ENCODE data around the gene HYCC1.

The HYCC1 gene

DNA sequence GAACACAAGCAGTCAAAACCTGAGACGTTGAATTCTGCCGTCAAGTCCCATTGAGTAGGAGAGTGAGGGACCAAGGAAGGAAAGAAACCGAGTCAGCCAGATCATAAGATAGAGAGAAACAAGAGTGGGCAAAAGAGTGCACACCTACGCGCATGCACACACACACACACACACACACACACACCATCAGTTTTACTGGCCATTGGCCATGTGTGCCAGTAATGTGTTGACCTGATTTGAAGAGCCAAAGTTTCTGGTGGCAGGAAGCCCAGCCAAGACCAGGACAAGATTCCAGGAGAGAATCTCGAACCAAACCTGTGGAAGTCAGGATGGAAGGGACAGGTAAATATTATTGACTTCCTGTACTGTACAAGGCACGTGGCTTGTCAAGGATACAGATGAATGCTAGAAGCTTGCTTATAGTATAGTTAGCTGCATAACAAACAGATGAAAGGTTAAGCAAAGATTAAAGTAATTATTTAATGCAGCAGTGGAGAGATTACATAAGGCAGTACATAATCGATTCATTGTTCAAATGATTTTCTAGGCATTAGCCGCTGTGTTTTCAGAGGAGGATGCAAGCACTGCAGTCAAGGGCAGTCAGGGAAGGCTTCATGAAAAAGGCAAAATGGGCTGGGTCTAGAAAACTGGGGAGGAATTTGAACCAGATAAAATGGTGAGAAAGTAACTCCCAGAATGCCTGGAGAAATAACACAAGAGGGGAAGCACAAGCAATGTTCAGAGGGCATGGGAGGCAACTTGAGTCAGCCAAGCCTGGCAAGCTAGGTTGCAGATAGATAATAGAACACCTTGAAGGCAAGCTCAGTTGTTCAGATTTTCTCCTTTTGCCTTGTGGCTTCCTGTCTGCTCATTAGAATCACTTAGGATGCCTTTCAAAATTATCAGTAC is 2.7 kb upstream of the HYCC1 start:
- no peak overlapping the region for H3K4me3 ChIP-seq (ENCODE audit: low read depth, low read length)
- no peaks in the 10 kb centered on the region for H3K27me3 ChIP-seq (ENCODE audit: insufficient read depth, low read length)
- H3K79me2 ChIP-seq (ENCODE audit: control insufficient read depth, insufficient read depth, low read length, unreplicated experiment) = peaks cover 22% of the 10 kb centered on the region
- H3K27ac ChIP-seq (ENCODE audit: low read depth, low read length) = no peak overlapping the region
- peaks cover 30% of the 10 kb centered on the region for H3K4me1 ChIP-seq (ENCODE audit: control insufficient read depth, insufficient read depth, low read length, unreplicated experiment)
- no peak overlapping the region for H2AFZ ChIP-seq (ENCODE audit: low read length, unreplicated experiment)
- no peaks in the 10 kb centered on the region for H3K36me3 ChIP-seq (ENCODE audit: insufficient read depth, low read length)

DNA sequence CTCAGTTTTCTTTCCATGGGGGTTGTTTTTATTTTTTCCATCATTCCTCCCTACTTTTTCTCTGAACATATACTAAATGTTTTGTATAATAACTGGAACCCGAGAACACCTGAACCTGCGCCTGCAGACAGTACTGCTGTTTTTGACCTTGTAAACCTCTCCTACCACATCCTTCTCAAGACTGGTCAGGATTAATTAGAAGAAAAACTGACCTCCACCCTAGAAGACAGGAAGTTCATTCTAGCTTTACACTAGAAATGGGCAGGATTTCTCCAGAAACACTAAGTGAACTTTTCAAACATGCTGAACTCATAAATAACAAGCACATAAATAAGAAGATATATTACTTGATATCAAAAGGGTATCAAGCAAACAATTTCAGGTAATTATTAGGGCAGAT is 751 bp upstream of the HYCC1 start:
- Histone ChIP-seq H3K27ac (ENCODE audit: low read depth, low read length) (no peak overlapping the region), H3K4me1 (ENCODE audit: control insufficient read depth, insufficient read depth, low read length, unreplicated experiment) (peaks cover 34% of the 10 kb centered on the region), H3K79me2 (ENCODE audit: control insufficient read depth, insufficient read depth, low read length, unreplicated experiment) (peaks cover 41% of the 10 kb centered on the region), H3K4me3 (ENCODE audit: low read depth, low read length) (peak overlapping the region; percentile 30; the same call in 1 of the 2 replicates), H3K27me3 (ENCODE audit: insufficient read depth, low read length) (no peaks in the 10 kb centered on the region), H2AFZ (ENCODE audit: low read length, unreplicated experiment) (peak overlapping the region; percentile 87), H3K36me3 (ENCODE audit: insufficient read depth, low read length) (no peaks in the 10 kb centered on the region)

DNA sequence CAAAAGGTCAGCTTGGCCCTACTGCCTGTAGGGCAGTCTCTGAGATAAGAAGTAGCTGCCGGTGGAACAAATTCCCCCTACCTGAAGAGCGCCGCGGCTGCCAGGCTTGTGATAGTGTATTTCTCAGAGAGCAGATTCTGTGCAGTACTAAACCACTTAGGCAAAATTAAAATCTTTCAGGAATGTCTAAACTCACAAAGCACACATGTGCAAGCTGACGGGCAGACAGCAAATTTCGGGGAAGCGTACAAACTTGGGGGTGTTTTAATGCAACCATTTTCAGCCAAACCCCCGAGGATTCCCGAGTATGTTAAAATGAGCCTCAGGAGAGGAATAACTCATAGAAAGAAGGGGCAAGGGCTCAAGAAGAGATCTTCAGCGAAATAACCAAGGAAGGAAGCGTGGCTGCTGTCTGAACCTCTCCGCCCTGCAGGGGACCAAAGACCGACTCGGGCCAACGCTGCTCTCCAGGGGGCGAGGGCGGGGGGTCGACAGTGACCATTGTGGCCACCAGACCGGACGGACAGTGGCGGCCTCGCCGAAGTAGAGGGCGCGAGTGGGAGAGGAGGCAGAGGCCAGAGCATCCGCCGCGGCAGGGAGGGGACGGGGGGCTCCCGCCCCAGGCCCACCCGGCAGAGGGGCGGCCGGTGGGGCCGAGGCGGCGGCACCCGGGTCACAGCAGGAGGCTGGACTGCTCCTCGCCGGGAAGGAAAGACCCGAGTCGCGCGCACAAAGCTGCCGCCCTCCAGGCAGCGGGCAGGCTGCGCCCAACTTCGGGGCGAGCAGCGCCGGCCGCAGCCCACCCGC is 819 bp downstream of the HYCC1 start:
- Histone ChIP-seq H3K27ac (ENCODE audit: low read depth, low read length) (peak overlapping the region; percentile 23; the same call in 1 of the 2 replicates), H3K79me2 (ENCODE audit: control insufficient read depth, insufficient read depth, low read length, unreplicated experiment) (peaks cover 56% of the 10 kb centered on the region), H3K4me3 (ENCODE audit: low read depth, low read length) (peak overlapping the region; percentile 97), H3K36me3 (ENCODE audit: insufficient read depth, low read length) (no peaks in the 10 kb centered on the region), H3K27me3 (ENCODE audit: insufficient read depth, low read length) (no peaks in the 10 kb centered on the region), H3K4me1 (ENCODE audit: control insufficient read depth, insufficient read depth, low read length, unreplicated experiment) (peaks cover 35% of the 10 kb centered on the region), H2AFZ (ENCODE audit: low read length, unreplicated experiment) (peak overlapping the region; percentile 47)

DNA sequence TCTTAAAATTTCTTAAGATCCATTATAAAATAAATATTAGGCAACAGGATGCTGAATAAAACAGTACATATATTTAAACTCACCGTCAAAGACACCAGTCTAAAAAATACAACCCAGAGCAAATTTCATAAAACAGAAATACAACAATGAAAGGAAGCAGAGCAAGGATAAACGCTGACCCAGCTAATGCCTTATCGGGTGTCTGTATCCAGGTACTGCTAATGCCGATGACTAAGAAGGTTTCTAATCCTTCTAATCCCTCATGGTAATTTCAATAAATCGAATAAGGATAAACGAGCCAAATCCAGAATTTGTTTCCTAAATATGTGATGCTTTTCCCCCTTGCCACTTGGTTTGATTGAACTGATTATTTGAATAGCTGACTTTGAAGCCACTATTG is 1.7 kb downstream of the HYCC1 start:
- Histone ChIP-seq H3K27ac (ENCODE audit: low read depth, low read length) (no peak overlapping the region), H3K4me3 (ENCODE audit: low read depth, low read length) (peak overlapping the region; percentile 97), H2AFZ (ENCODE audit: low read length, unreplicated experiment) (no peak overlapping the region), H3K79me2 (ENCODE audit: control insufficient read depth, insufficient read depth, low read length, unreplicated experiment) (peaks cover 66% of the 10 kb centered on the region), H3K27me3 (ENCODE audit: insufficient read depth, low read length) (no peaks in the 10 kb centered on the region), H3K4me1 (ENCODE audit: control insufficient read depth, insufficient read depth, low read length, unreplicated experiment) (peaks cover 35% of the 10 kb centered on the region), H3K36me3 (ENCODE audit: insufficient read depth, low read length) (no peaks in the 10 kb centered on the region)

DNA sequence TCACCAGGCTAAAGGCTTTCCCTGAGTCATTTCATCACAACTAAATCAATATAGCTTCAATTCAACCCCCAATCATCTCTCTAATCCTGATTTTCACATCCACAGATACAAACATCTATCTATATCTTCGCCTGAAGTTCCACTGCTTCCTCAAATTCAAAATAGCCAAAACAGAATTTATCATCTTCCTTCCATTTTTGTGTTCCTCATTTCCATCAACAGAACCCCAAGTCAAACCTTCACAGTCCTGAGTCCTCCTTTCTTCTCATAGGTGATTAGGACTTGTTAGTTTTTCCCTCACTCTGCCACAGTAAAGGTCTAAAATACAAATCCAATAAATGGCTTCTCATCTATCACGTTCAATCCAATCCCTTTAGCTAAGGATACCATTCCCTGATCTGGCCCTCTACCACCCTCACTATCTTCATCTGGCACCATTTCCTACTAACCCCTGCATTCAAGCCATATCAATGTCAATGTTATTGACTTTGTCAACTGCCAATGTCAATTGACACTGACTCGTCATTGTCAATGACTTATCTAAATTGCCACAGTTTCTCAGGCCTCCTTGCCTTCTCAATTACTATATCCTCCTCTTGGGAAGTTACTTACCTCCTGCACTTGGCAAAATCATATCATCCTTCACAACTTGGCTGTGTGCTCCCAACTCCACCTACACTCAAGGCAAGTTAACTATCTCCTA is 2.6 kb downstream of the HYCC1 start:
- Histone ChIP-seq H3K36me3 (ENCODE audit: insufficient read depth, low read length) (no peaks in the 10 kb centered on the region), H3K27me3 (ENCODE audit: insufficient read depth, low read length) (no peaks in the 10 kb centered on the region), H3K4me1 (ENCODE audit: control insufficient read depth, insufficient read depth, low read length, unreplicated experiment) (peaks cover 35% of the 10 kb centered on the region), H2AFZ (ENCODE audit: low read length, unreplicated experiment) (no peak overlapping the region), H3K79me2 (ENCODE audit: control insufficient read depth, insufficient read depth, low read length, unreplicated experiment) (peaks cover 74% of the 10 kb centered on the region), H3K4me3 (ENCODE audit: low read depth, low read length) (peak overlapping the region; percentile 97), H3K27ac (ENCODE audit: low read depth, low read length) (no peak overlapping the region)

DNA sequence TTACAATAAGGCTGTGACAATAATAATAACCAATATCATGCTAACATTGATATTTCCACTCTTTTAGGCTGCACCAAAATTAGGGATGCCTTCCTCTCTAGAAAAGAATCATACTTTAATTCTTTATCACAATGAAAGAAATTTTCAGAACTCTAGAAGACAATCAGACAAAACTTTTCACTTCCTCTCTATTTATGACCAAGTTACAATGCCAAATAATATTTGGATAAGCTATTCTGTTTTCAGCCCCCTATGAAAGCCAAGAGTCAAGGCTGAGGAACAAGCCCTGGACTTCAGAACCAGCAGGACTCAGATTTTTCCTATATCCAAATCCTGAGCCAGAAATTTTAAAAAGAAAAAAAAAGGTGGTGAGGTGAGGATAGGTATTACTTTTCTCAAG is 4.6 kb downstream of the HYCC1 start:
- peak overlapping the region; percentile 31; the same call in 1 of the 2 replicates for H3K4me3 ChIP-seq (ENCODE audit: low read depth, low read length)
- peaks cover 28% of the 10 kb centered on the region for H3K4me1 ChIP-seq (ENCODE audit: control insufficient read depth, insufficient read depth, low read length, unreplicated experiment)
- peaks cover 90% of the 10 kb centered on the region for H3K79me2 ChIP-seq (ENCODE audit: control insufficient read depth, insufficient read depth, low read length, unreplicated experiment)

DNA sequence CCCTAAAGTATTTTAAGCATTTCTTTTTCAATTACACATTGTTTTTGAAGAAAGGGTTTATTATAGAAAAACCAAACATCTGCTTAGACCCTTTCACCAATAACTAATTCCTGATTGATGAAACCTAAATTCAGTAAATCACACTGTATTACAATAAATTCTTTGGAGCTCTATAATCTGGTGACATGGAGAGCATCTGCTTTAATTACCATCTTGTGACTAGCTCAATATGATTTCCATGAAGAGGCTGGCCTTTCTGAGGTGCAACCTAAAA is 9.7 kb downstream of the HYCC1 start:
- H3K4me3 ChIP-seq (ENCODE audit: low read depth, low read length) = peak overlapping the region; percentile 40
- no peaks in the 10 kb centered on the region for H3K36me3 ChIP-seq (ENCODE audit: insufficient read depth, low read length)
- H3K27me3 ChIP-seq (ENCODE audit: insufficient read depth, low read length) = no peaks in the 10 kb centered on the region
- peaks cover 92% of the 10 kb centered on the region for H3K79me2 ChIP-seq (ENCODE audit: control insufficient read depth, insufficient read depth, low read length, unreplicated experiment)
- H2AFZ ChIP-seq (ENCODE audit: low read length, unreplicated experiment) = no peak overlapping the region
- peaks cover 38% of the 10 kb centered on the region for H3K4me1 ChIP-seq (ENCODE audit: control insufficient read depth, insufficient read depth, low read length, unreplicated experiment)
- peak overlapping the region; percentile 81 for H3K27ac ChIP-seq (ENCODE audit: low read depth, low read length)

More for the DNA sequence above, 4.6 kb downstream of the HYCC1 start:
- H3K27ac ChIP-seq (ENCODE audit: low read depth, low read length) = peak overlapping the region; percentile 17; the same call in 1 of the 2 replicates
- no peaks in the 10 kb centered on the region for H3K27me3 ChIP-seq (ENCODE audit: insufficient read depth, low read length)
- no peaks in the 10 kb centered on the region for H3K36me3 ChIP-seq (ENCODE audit: insufficient read depth, low read length)
- H2AFZ ChIP-seq (ENCODE audit: low read length, unreplicated experiment) = no peak overlapping the region

DNA sequence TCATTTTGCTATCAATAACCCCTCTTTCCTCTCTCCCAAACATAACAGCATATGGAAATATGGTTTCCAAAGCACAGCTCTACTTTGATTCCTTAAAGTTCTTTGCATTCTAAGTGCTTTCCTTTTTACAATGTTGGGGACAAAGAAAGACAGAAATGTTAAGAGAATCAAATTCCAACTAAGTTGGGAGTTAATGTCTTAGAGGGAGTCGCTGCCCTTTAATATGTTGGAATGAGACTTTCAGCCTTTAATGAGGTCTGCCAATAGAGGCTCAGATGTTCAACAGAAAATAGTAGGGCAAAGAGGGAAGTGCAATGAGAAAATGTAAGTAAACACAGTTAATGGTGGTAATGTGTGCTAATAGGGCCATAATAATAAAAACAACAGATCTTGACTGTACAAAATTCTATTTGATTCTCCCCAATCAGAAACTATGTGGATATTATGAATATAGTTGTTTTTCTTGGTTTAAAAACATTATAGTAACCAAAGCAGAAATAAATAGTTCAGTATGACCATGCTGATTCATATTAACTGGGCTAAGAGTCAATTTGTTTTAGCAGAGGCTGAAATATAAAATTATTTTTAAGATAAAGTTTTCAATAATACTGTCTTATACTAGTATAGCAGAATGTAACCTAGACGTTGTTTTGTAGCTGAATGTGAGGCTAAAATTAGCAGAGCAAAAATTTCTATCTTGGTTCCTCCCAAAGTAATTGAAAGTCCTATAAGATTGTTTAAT is 10.3 kb downstream of the HYCC1 start:
- Histone ChIP-seq H3K27ac (ENCODE audit: low read depth, low read length) (peak overlapping the region; percentile 81), H2AFZ (ENCODE audit: low read length, unreplicated experiment) (no peak overlapping the region), H3K36me3 (ENCODE audit: insufficient read depth, low read length) (no peaks in the 10 kb centered on the region), H3K79me2 (ENCODE audit: control insufficient read depth, insufficient read depth, low read length, unreplicated experiment) (peaks cover 91% of the 10 kb centered on the region), H3K27me3 (ENCODE audit: insufficient read depth, low read length) (no peaks in the 10 kb centered on the region), H3K4me3 (ENCODE audit: low read depth, low read length) (peak overlapping the region; percentile 46), H3K4me1 (ENCODE audit: control insufficient read depth, insufficient read depth, low read length, unreplicated experiment) (peaks cover 41% of the 10 kb centered on the region)

DNA sequence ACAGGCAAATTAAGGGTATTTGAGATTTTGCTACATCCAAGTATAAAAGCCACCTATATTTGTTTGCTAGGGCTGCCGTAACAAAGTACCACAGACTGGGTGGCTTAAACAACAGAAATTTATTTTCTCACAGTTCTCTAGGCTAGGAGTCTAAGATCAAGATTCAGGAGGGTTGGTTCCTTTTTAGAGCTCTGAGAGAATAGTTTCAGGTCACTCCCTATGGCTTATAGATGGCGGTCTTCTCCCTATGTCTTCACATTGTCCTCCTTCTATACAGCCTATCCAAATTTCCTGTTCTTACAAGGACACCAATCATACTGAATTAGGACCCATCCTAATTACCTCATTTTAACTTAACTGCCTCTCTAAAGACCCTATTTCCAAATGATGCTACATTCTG is 11.2 kb downstream of the HYCC1 start:
- no peak overlapping the region for H2AFZ ChIP-seq (ENCODE audit: low read length, unreplicated experiment)
- no peaks in the 10 kb centered on the region for H3K36me3 ChIP-seq (ENCODE audit: insufficient read depth, low read length)
- H3K79me2 ChIP-seq (ENCODE audit: control insufficient read depth, insufficient read depth, low read length, unreplicated experiment) = peaks cover 89% of the 10 kb centered on the region
- no peaks in the 10 kb centered on the region for H3K27me3 ChIP-seq (ENCODE audit: insufficient read depth, low read length)
- H3K4me1 ChIP-seq (ENCODE audit: control insufficient read depth, insufficient read depth, low read length, unreplicated experiment) = peaks cover 48% of the 10 kb centered on the region
- peak overlapping the region; percentile 81; the same call in 1 of the 2 replicates for H3K27ac ChIP-seq (ENCODE audit: low read depth, low read length)
- no peak overlapping the region for H3K4me3 ChIP-seq (ENCODE audit: low read depth, low read length)

DNA sequence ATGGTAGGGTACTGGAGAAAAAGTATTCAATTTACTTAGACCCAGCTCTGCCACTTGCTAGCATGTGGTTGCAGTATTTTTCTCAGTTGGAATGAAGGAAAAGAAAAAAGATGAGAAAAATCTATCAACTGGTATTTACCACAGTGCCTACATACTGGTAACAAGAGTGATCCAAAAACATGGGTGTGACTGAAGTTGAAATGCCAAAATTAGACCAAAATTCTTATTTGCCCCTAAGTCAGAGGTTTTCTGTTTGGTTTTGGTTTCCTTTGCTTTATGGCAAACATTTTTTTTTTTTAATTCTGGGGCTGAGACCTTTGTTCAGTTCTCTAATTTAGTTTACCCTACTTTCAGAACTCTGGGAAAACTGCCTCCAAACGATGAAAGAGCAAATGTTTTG is 12.3 kb downstream of the HYCC1 start:
- no peak overlapping the region for H3K4me3 ChIP-seq (ENCODE audit: low read depth, low read length)
- H3K36me3 ChIP-seq (ENCODE audit: insufficient read depth, low read length) = no peaks in the 10 kb centered on the region
- no peak overlapping the region for H2AFZ ChIP-seq (ENCODE audit: low read length, unreplicated experiment)
- H3K79me2 ChIP-seq (ENCODE audit: control insufficient read depth, insufficient read depth, low read length, unreplicated experiment) = peaks cover 86% of the 10 kb centered on the region
- H3K27ac ChIP-seq (ENCODE audit: low read depth, low read length) = no peak overlapping the region
- H3K4me1 ChIP-seq (ENCODE audit: control insufficient read depth, insufficient read depth, low read length, unreplicated experiment) = peaks cover 51% of the 10 kb centered on the region
- no peaks in the 10 kb centered on the region for H3K27me3 ChIP-seq (ENCODE audit: insufficient read depth, low read length)

Data from ACC112 (cell line).